SK-N-MC (cell line): Measurements from ENCODE around the gene SLC7A5.
"Not testable (repeated sequence)": the region's sequence is repeated elsewhere in the genome, so short reads cannot be mapped to it uniquely, and the experiment has no call there.

Source experiments
- EZH2 ChIP-seq: fragments of 200-600 bp; sonication (generic); IDR thresholded peaks from one replicate; pipeline ENCODE4 v1.6.1; 2017; ENCODE audit warnings: antibody characterized with exemption
- POLR2AphosphoS5 ChIP-seq: IDR thresholded peaks from 2 replicates; pipeline ENCODE4 v1.6.1; 2012; ENCODE audit warnings: mild to moderate bottlenecking, low read depth, low read length, borderline replicate concordance

- TF ChIP-seq EZH2, POLR2AphosphoS5: not testable (repeated sequence)
Observed at GRCh38 chr16:87896924-87897520, 27.7 kb upstream of the SLC7A5 start.
